Jurkat, Clone E6-1 (cell line): ENCODE data around the gene MAOB.
"Not testable (repeated sequence)": the region's sequence is repeated elsewhere in the genome, so short reads cannot be mapped to it uniquely, and the experiment has no call there.

Source experiments
- DNase-seq: peaks from one replicate; pipeline ENCODE4 v3.0.0-alpha.2; 2011; ENCODE audit warnings: low read depth, low spot score
- H3K4me3 ChIP-seq: 2 replicates; pipeline ENCODE4 v1.5.1; 2011; ENCODE audit warnings: mild to moderate bottlenecking, low read length, control low read depth, moderate library complexity

Gene MAOB

DNA sequence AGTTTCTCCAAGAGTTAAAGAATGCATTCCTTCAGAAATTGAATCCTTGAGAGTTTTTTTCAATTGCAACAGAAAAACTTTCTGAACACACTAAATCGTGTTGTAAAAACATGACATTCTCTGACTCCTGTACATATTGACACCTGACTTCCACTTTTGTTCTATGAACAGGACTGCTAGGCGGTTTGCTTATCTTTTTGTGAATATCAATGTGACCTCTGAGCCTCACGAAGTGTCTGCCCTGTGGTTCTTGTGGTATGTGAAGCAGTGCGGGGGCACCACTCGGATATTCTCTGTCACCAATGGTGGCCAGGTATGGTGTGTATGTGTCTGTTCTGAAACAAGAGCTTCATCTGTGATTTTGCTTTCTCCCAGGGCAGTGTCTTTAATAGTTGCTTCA is 154.2 kb downstream of the MAOB start:
- H3K4me3 ChIP-seq: no peak overlapping the region
- DNase-seq: no peak

DNA sequence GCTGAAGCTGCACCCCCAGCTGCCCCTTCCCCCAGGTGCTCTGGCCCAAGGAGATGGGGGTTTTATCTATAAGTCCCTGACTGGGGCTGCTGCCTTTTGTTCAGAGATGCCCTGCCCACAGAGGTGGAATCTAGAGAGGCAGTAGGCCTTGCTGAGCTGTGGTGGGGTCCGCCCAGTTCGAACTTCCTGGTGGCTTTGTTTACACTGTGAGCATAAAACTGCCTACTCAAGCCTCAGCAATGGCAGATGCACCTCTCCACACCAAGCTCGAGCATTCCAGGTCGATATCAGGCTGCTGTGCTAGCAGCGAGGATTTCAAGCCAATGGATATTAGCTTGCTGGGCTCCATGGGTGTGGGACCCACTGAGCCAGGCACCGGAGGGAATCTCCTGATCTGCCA is 155.0 kb downstream of the MAOB start:
- H3K4me3 ChIP-seq, DNase-seq: not testable (repeated sequence)

DNA sequence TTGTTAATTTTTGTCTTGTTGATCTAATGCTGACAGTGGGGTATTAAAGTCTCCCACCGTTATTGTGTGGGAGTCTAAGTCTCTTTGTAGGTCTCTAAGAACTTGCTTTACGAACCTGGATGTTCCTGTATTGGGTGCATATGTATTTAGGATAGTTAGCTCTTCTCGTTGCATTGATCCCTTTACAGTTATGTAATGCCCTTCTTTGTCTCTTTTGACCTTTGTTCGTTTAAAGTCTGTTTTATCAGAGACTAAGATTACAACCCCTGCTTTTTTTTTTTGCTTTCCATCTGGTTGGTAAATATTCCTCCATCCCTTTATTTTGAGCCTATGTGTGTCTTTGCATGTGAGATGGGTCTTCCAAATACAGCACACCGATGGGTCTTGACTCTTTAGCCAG is 157.0 kb downstream of the MAOB start:
- not testable (repeated sequence) for H3K4me3 ChIP-seq, DNase-seq

DNA sequence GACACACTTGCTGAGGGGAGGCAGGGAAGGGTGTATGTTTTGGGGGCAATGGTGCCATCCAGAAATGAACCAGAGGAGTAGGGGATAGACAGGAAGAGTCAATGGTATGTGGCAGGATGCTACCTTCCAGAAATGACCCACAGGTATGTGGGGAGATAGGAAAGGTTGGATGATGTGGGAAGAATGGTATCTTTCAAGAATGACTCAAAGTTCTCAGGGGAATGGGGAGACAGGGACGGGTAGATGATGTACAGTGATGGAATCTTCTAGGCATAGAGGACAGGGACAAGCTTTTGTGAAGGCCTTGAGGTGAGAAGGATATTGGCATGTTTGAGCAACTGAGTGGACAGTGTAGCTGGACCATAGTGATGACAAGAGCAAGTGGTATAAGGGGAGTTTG is 161.3 kb downstream of the MAOB start:
- no peak for DNase-seq
- H3K4me3 ChIP-seq: no peak overlapping the region

DNA sequence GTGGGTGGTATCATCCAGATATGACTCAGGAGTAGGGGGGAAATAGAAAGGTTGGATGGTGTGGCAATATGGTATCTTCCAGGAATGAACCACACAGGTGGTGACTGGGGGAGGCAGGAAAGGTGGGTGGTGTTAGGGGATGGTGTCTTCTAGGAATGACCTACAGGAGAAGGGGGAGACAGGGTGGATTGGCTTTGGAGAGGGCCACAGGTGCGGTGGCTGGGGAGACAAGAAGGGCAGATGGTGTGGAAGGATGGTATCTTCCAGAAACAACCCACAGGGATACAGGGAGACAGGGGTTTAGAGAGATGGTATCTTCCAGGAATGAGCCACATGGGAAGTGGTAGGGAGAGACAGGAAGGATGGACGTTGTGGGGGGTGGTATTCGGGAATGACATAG is 162.2 kb downstream of the MAOB start:
- H3K4me3 ChIP-seq: no peak overlapping the region
- no peak for DNase-seq

DNA sequence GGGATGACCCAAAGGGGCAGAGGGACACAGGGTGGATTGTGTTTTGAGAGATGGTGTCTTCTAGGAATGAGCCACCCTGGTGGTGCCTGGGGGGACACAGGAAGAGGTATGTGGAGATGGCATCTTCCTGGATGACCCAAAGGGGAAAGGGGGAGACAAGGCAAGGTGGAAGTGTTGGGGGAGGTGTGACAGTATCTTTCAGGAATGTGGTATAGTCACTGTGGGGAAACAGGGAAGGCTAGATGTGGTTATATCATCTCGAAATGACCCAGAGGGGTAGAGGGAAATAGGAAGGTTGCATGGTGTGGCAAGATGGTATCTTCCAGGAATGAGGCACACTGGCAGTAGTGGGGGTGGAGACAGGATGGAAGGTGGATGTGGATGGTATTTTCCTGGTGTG is 163.3 kb downstream of the MAOB start:
- H3K4me3 ChIP-seq: no peak overlapping the region

DNA sequence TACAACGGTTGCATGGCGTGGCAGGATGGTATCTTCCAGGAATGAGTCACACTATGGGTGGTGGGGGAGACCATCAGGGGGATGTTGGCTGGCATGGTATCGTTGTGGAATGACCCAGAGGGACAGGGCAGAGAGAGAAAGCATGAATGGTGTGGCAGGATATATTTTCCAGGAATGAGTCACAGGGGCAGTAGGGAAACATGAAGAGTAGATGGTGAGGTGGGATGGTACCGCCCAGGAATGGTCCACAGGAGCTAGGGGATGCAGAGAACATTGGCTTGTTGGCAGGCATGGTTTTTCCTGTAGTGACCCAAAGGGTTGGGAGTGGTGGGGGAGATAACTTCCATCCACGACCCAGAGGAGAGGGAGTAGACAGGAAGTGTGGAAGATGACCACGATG is 163.7 kb downstream of the MAOB start:
- no peak for DNase-seq
- H3K4me3 ChIP-seq: no peak overlapping the region

More for the DNA sequence above, 163.3 kb downstream of the MAOB start:
- DNase-seq: no peak

DNA sequence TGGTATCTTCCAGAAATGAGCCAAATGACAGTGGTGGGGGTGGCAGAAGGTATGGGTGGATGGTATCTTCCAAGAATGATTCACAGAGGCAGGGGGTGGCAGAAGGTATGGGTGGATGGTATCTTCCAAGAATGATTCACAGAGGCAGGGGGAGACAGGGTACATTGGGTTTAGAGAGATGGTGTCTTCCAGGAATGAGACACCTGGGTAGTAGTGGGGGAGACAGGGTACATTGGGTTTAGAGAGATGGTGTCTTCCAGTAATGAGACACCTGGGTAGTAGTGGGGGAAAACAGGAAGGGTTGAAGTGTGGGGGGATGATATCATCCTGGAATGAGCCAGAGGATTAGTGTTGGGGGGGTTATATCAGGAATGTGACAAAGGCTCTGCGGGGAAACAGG is 164.2 kb downstream of the MAOB start:
- H3K4me3 ChIP-seq: no peak overlapping the region
- DNase-seq: no peak

DNA sequence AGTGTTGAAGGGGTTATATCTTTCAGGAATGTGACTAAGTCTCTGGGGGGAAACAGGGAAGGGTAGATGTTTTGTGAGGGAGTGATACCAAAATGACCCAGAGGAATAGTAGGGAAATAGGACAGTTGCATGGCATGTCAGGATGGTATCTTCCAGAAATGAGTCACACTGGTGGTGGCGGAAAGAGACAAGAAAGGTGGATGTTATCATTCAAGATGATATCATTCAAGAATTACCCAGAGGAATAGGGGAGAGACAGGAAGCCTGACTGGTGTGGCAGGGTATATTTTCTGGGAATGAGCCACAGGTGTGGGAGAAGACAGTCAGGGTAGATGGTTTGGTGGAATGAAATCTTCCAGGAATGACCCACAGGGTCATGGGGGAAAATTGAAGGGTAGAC is 165.1 kb downstream of the MAOB start:
- no peak for DNase-seq
- no peak overlapping the region for H3K4me3 ChIP-seq

DNA sequence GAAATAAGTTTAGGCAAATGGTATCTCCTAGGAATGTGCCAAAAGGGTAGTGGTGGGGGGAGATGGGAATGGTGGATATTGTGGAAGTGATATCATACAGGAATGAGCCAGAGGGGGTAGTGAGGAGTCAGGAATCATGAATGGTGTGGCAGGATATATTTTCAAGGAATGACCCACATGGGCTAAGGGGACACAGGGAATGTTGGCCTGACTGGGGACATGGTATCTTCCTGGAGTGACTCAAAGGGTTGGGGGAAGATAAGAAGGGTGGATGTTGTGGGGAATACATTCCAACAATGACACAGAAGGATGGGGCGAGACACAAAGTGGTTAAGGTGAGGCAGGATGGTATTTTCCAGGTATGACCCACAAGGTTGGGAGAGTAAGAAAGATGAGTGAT is 165.6 kb downstream of the MAOB start:
- DNase-seq: no peak
- H3K4me3 ChIP-seq: no peak overlapping the region
